RWPE2 (cell line): ENCODE measurements around the gene SLC17A9.
A peak's percentile ranks its signal among the peaks of the same experiment; 100 is the strongest.

Experiments used
- ATAC-seq: fragments of 200-7000 bp; cut with Tn5 transposase; 3 replicates; pipeline ENCODE4 v1.9.1; 2021; ENCODE audit warnings: low read depth
- DNase-seq: peaks from one replicate; pipeline ENCODE4 v3.0.0-alpha.2; 2020; ENCODE audit warnings: low spot score
- H3K27ac ChIP-seq: fragments of 450-650 bp; 2 replicates; pipeline ENCODE4 v1.5.1; 2017; ENCODE audit warnings: mild to moderate bottlenecking; ENCODE audit not compliant: poor library complexity, severe bottlenecking
- H3K27me3 ChIP-seq: fragments of 250-450 bp; sonication (Bioruptor Pico); 2 replicates; pipeline ENCODE4 v1.5.1; 2021; ENCODE audit warnings: mild to moderate bottlenecking, moderate library complexity; ENCODE audit not compliant: insufficient read depth, poor library complexity, severe bottlenecking
- H3K36me3 ChIP-seq: fragments of 250-450 bp; sonication (Bioruptor Pico); 2 replicates; pipeline ENCODE4 v1.5.1; 2020; ENCODE audit warnings: low read depth, mild to moderate bottlenecking, moderate library complexity
- H3K4me1 ChIP-seq: fragments of 250-450 bp; sonication (Bioruptor Pico); 2 replicates; pipeline ENCODE4 v1.5.1; 2021; ENCODE audit warnings: mild to moderate bottlenecking, moderate library complexity; ENCODE audit not compliant: insufficient read depth, poor library complexity, severe bottlenecking
- H3K4me3 ChIP-seq: fragments of 250-450 bp; sonication (Bioruptor Pico); 2 replicates; pipeline ENCODE4 v1.5.1; 2021; ENCODE audit warnings: mild to moderate bottlenecking, moderate library complexity; ENCODE audit not compliant: severe bottlenecking
- H3K9me3 ChIP-seq: fragments of 250-450 bp; sonication (Bioruptor Pico); 2 replicates; pipeline ENCODE4 v1.5.1; 2021; ENCODE audit warnings: mild to moderate bottlenecking, moderate library complexity; ENCODE audit not compliant: severe bottlenecking
- CTCF ChIP-seq: fragments of 450-650 bp; IDR thresholded peaks from one replicate; pipeline ENCODE4 v1.5.1; 2017; ENCODE audit warnings: mild to moderate bottlenecking, moderate library complexity; ENCODE audit not compliant: poor library complexity, severe bottlenecking

Gene SLC17A9

GRCh38 chr20:62926229-62927127 is 26.0 kb upstream of the SLC17A9 start, which contains the start of gene DIDO1:
Gene DIDO1, minus strand, starts transcription at chr20:62926505.
- peak; percentile 71 for ATAC-seq
- peak within 1 kb of the TSS; percentile 88 for H3K4me3 ChIP-seq

GRCh38 chr20:62927128-62927705 is 25.3 kb upstream of the SLC17A9 start:
- ATAC-seq (no peak), DNase-seq (peak; percentile 72)
- peak overlapping the region; percentile 88 for H3K4me3 ChIP-seq
- H3K27ac ChIP-seq, result peak overlapping the region; percentile 82
- no peak for TF ChIP-seq CTCF
- peaks cover 40% of the 10 kb centered on the region for H3K4me1 ChIP-seq
- H3K36me3 ChIP-seq, result peaks cover 16% of the 10 kb centered on the region
- H3K27me3 ChIP-seq, result no peaks in the 10 kb centered on the region
- no peaks in the 10 kb centered on the region for H3K9me3 ChIP-seq

More at GRCh38 chr20:62926229-62927127, 26.0 kb upstream of the SLC17A9 start, which contains the start of gene DIDO1:
- DNase-seq, result peak; percentile 99
- Histone ChIP-seq H3K4me1 (peaks cover 40% of the 10 kb centered on the region), H3K27me3 (no peaks in the 10 kb centered on the region), H3K9me3 (no peaks in the 10 kb centered on the region), H3K36me3 (peaks cover 13% of the 10 kb centered on the region), H3K27ac (peak within 1 kb of the TSS; percentile 82)
- TF ChIP-seq CTCF, result peak; percentile 94

DNA sequence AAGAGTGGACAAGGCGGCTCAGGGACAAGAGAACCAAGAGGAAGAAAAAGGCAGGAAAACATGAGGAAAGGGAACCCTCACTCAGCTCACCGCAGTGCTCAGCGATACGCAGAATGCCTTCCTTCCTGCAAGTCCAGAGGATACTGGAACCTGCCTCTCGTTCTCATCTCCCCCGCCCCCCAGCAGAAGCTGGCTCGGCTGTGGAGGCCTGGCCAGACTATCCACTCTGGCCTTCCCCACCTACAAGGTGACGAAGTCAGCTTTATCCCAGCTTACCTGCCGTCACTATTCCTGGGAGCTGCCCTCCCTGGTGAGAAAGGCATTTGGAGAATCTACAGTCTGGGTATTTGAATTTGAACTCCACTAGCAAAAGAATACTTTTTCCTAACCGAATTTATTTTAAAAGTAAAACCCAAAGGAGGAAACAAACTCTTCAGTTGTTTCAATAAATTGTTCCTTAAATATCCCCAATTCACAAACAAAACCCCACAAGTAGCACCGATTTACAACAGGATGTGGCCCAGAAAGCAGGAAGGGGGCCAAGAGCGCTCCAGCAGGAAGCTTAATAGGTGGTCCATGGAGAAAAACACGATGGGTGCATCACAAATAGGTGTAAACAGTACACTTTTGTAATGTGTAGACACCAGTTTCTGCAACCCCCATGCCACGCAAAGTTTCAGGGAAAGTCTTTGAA is 24.1 kb upstream of the SLC17A9 start:
- TF ChIP-seq CTCF, result no peak
- Histone ChIP-seq H3K27ac (peak overlapping the region; percentile 82), H3K4me3 (peak overlapping the region; percentile 24), H3K4me1 (peaks cover 34% of the 10 kb centered on the region), H3K9me3 (no peaks in the 10 kb centered on the region), H3K27me3 (no peaks in the 10 kb centered on the region), H3K36me3 (peaks cover 23% of the 10 kb centered on the region)
- DNase-seq (peak; percentile 74), ATAC-seq (no peak)

DNA sequence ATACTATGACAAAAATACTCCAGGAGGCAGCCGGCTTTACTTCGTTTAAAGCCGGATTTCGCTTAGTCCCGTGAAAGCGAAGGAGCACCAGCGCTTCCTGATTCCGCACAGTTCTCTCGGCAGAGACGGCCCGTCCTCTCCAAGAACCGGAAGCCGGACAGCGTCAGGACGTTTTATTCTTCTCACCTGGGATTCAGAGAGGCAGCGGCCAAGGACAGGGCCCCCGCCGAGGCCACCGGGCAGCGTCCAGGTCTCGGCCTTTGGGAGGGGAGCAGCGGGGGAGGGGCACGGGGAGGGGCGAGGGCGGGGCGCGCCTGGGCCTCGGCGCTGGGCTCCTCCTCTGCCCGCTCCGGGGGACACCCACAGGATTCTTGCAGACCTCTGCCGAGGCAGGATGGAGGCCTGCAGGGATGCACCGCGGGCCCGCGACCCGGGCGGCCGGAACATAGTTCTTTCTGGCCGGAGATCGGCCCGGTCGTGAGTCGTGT is 23.4 kb upstream of the SLC17A9 start:
- peaks cover 27% of the 10 kb centered on the region for H3K4me1 ChIP-seq
- H3K27me3 ChIP-seq, result no peaks in the 10 kb centered on the region
- H3K4me3 ChIP-seq, result peak overlapping the region; percentile 24
- peaks cover 30% of the 10 kb centered on the region for H3K36me3 ChIP-seq
- peak; percentile 59 for ATAC-seq
- no peaks in the 10 kb centered on the region for H3K9me3 ChIP-seq
- DNase-seq, result peak; percentile 94
- H3K27ac ChIP-seq, result peak overlapping the region; percentile 82
- no peak for TF ChIP-seq CTCF
